GM12874 (cell line): ENCODE results near the gene TRIM25.

Source experiments
- CTCF ChIP-seq: IDR thresholded peaks from 2 replicates; pipeline ENCODE4 v1.5.1; 2011; ENCODE audit warnings: low read depth, mild to moderate bottlenecking, control low read depth, low read length, moderate library complexity; ENCODE audit not compliant: insufficient read depth

Gene TRIM25

DNA sequence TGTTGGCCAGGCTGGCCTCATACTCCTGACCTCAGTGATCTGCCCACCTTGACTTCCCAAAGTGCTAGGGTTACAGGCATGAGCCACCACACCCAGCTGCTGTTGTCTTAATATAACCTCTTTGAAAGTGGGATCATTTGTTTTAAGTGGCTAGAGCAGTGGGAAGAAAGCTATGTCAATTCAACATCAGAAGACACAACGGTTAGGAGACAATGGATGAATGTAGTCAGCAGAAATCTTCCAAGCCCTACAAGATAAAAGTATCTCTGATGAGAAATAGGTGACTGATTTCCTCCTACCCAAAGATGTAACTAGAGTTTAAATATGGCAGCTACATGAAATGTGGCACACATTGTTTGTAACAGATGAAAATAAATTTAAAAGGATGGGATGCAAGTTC lies 20.0 kb upstream of the TRIM25 start:
- TF ChIP-seq CTCF, result no peak

- TF ChIP-seq CTCF, result no peak
Observed at GRCh38 chr17:56933151-56933745, 19.4 kb upstream of the TRIM25 start.

DNA sequence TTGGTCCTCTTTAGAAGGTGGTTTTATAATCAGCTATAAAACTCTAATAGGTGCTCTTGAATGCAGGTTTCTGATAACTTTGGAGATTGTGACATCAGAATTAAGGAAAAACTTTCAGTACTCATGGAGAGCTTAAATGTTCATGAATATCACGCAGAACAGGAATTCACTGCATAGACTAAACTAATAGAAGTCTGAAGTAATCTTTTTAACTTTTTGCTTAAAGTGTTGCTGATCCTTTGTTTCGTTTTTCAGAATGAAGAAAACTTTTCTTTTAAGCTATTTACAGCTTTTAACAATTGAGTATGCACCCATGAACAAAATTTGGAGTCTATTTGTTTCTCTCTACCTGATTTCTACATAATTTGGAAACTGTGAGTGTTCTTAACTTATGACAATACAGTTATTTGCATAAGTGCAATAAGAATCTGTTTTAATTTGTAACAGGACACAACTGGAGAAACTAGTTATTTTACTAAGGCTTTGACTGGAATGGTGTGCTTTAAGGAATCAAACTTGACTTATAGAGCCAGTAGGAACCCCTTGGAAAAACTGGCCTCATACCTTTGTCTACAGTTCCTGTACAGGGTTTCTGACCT lies 17.0 kb upstream of the TRIM25 start:
- TF ChIP-seq CTCF, result no peak

DNA sequence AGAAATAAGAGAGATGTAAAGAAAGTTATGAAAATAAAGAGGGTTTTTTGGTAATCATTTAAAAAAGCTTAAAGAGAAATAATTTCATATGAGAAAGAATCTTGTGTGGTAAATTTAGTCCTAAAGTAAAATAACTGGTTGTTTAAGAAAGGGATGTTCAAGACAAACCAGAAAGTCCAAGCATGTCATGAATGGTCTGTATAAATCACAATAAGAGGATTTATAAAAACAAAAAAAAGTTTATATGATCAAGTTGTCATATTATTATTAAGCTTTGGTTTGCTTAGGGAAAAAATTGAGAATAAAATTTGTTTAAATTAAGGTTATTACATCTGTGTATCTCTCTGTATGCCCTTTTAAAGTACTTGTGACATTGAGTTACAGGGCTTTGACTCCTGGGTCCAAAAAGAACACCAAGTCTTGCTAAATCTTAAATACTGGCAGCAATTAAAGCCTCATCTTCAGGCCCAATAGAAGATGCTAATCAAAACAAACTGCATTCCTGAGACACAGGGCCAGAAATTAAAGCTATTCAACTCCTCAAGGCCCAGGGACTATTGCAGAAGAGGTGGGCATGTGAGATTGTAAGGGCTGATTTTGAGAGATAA lies 15.6 kb upstream of the TRIM25 start:
- TF ChIP-seq CTCF, result no peak

DNA sequence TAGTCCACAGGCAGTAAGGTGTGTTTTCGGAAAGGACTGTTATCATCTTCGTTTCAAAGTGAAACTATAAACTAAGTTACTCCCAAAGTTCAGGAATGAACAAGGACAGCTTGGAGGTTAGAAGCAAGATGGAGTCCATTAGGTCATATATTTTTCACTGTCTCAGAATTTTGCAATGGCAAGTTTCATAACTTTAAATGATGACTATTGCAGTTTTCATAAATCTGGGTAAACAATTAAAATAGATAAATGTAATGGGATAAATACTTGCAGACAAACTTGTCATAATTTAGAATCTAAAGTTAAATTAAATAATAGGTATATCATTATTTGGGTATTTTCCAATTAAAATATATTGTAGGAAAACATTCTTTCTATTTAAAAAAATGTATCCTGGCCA lies 14.7 kb upstream of the TRIM25 start:
- no peak for TF ChIP-seq CTCF

DNA sequence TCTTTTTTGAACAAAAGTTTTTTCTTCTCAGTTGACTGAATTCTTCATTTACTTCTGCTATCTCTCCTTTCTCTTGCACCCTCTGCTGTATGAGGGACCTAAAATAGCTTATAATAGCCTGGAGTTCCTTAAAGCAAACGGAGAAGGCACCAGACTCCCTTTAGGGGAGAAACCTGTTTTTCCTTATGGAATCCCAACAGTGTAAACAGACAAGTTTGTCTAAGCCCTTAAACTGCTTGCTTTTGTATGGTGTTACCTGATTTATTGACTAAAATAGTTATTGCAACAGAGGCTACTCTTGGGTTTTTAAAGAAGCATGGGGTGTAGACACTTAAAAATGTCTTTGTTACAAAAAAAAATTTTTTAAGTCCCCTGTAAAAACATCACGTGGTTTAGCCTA lies 12.9 kb upstream of the TRIM25 start:
- no peak for TF ChIP-seq CTCF

GRCh38 chr17:56926270-56926669 lies 12.4 kb upstream of the TRIM25 start:
- TF ChIP-seq CTCF, result no peak
